ENCODE measurements around the gene BTNL9. TPM values are rescaled to one million over a fixed set of nuclear protein-coding genes. Genes with fewer than 3 reads are reported as not detected.
"Not testable (repeated sequence)": the region's sequence is repeated elsewhere in the genome, so short reads cannot be mapped to it uniquely, and the experiment has no call there.

BTNL9 gene
- total RNA-seq, 1 experiment from 2014 or later: 37.5 TPM

DNA sequence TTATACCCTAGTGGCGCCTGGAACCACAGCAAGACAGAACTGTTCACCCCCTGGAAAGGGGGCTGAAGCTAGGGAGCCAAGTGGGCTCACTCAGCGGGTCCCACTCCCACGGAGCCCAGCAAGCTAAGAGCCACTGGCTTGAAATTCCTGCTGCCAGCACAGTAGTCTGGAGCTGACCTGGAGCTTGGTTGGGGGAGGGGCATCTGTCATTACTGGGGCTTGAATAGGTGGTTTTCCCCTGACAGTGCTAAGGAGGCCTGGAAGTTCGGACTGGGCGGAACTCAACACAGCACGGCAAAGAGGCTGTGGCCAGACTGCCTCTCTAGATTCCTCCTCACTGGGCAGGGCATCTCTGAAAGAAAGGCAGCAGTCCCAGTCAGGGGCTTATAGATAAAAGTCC lies 31.9 kb upstream of the BTNL9 start:
- Histone ChIP-seq H3K4me3 (ENCODE audit: low read depth in 2 of 2, low read length in 2 of 2) (no peak overlapping the region), H3K27ac (ENCODE audit: low read length) (no peak overlapping the region), H3K27me3 (ENCODE audit: control insufficient read depth, insufficient read depth, low read length) (no peaks in the 10 kb centered on the region), H3K36me3 (ENCODE audit: control insufficient read depth, insufficient read depth, low read length) (no peaks in the 10 kb centered on the region), H3K9me3 (ENCODE audit: control insufficient read depth, insufficient read depth, low read depth, low read length) (no peaks in the 10 kb centered on the region), H3K4me1 (ENCODE audit: control insufficient read depth, insufficient read depth, low read length) (no peaks in the 10 kb centered on the region)
- in situ Hi-C loops (cut with HindIII; ENCODE audit: low pct_unique_long_range_greater_than_20kb, low sequenced_read_pairs) (no loop called here), intact Hi-C loops (cut with micrococcal nuclease; ENCODE audit: unreplicated experiment) (no loop called here)
- CTCF ChIA-PET: no interaction called here
- POLR2A ChIA-PET: no interaction called here
- ATAC-seq (no peak), DNase-seq (ENCODE audit: low read depth, low spot score) (no peak)
- TF ChIP-seq, protein P1, sequence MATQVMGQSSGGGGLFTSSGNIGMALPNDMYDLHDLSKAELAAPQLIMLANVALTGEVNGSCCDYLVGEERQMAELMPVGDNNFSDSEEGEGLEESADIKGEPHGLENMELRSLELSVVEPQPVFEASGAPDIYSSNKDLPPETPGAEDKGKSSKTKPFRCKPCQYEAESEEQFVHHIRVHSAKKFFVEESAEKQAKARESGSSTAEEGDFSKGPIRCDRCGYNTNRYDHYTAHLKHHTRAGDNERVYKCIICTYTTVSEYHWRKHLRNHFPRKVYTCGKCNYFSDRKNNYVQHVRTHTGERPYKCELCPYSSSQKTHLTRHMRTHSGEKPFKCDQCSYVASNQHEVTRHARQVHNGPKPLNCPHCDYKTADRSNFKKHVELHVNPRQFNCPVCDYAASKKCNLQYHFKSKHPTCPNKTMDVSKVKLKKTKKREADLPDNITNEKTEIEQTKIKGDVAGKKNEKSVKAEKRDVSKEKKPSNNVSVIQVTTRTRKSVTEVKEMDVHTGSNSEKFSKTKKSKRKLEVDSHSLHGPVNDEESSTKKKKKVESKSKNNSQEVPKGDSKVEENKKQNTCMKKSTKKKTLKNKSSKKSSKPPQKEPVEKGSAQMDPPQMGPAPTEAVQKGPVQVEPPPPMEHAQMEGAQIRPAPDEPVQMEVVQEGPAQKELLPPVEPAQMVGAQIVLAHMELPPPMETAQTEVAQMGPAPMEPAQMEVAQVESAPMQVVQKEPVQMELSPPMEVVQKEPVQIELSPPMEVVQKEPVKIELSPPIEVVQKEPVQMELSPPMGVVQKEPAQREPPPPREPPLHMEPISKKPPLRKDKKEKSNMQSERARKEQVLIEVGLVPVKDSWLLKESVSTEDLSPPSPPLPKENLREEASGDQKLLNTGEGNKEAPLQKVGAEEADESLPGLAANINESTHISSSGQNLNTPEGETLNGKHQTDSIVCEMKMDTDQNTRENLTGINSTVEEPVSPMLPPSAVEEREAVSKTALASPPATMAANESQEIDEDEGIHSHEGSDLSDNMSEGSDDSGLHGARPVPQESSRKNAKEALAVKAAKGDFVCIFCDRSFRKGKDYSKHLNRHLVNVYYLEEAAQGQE (IDR thresholded peaks at IDR 0.05; ENCODE audit: insufficient read depth in 1 of 2, low read depth in 2 of 2, low read length in 1 of 2): no peak
- TF ChIP-seq SIN3A (IDR thresholded peaks at IDR 0.05; ENCODE audit: borderline replicate concordance, insufficient read depth, low read depth, low read length) (no peak), POLR2AphosphoS5 (IDR thresholded peaks at IDR 0.05; ENCODE audit: low read depth, low read length) (no peak)
- BruUV-seq (replicated peaks): no TSS peak

DNA sequence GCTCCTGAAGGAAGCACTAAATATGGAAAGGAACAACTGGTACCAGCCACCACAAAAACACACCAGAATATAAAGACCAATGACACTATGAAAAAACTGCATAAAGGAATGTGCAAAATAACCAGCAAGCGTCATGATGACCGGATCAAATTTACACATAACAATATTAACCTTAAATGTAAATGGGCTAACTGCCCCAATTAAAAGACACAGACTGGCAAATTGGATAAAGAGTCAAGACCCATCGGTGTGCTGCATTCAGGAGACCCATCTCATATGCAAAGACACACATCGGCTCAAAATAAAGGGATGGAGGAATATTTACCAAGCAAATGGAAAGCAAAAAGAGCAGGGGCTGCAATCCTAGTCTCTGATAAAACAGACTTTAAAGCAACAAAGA lies 30.0 kb upstream of the BTNL9 start:
- POLR2A ChIA-PET: not testable (repeated sequence)

DNA sequence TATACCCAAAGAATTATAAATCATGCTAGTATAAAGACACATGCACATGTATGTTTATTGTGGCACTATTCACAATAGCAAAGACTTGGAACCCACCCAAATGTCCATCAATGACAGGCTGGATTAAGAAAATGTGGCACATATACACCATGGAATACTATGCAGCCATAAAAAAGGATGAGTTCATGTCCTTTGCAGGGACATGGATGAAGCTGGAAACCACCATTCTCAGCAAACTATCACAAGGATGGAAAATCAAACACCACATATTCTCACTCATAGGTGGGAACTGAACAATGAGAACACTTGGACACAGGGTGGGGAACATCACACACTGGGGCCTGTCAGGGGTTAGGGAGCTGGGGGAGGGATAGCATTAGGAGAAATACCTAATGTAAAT lies 25.4 kb upstream of the BTNL9 start:
- H3K36me3 ChIP-seq (ENCODE audit: control insufficient read depth, insufficient read depth, low read length); H3K27ac ChIP-seq (ENCODE audit: low read length); POLR2A ChIA-PET; in situ Hi-C loops (cut with HindIII; ENCODE audit: low pct_unique_long_range_greater_than_20kb, low sequenced_read_pairs); H3K4me1 ChIP-seq (ENCODE audit: control insufficient read depth, insufficient read depth, low read length); intact Hi-C loops (cut with micrococcal nuclease; ENCODE audit: unreplicated experiment); H3K27me3 ChIP-seq (ENCODE audit: control insufficient read depth, insufficient read depth, low read length); H3K4me3 ChIP-seq (ENCODE audit: low read depth in 2 of 2, low read length in 2 of 2); ATAC-seq; BruUV-seq (replicated peaks); DNase-seq (ENCODE audit: low read depth, low spot score); H3K9me3 ChIP-seq (ENCODE audit: control insufficient read depth, insufficient read depth, low read depth, low read length); CTCF ChIA-PET: not testable (repeated sequence)

More for the DNA sequence above, 30.0 kb upstream of the BTNL9 start:
- H3K27ac ChIP-seq (ENCODE audit: low read length); DNase-seq (ENCODE audit: low read depth, low spot score); intact Hi-C loops (cut with micrococcal nuclease; ENCODE audit: unreplicated experiment); in situ Hi-C loops (cut with HindIII; ENCODE audit: low pct_unique_long_range_greater_than_20kb, low sequenced_read_pairs); H3K27me3 ChIP-seq (ENCODE audit: control insufficient read depth, insufficient read depth, low read length); H3K4me1 ChIP-seq (ENCODE audit: control insufficient read depth, insufficient read depth, low read length); CTCF ChIA-PET; ATAC-seq; H3K9me3 ChIP-seq (ENCODE audit: control insufficient read depth, insufficient read depth, low read depth, low read length); BruUV-seq (replicated peaks); H3K36me3 ChIP-seq (ENCODE audit: control insufficient read depth, insufficient read depth, low read length); H3K4me3 ChIP-seq (ENCODE audit: low read depth in 2 of 2, low read length in 2 of 2): not testable (repeated sequence)

DNA sequence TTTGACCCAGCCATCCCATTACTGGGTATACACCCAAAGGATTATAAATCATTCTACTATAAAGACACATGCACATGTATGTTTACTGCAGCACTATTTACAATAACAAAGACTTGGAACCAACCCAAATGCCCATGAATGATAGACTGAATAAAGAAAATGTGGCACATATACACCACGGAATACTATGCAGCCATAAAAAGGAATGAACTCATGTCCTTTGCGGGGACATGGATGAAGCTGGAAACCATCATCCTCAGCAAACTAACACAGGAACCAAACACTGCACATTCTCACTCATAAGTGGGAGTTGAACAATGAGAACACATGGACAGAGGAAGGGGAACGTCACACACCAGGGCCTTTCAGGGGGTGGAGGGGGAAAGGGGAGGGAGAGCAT lies 22.6 kb upstream of the BTNL9 start:
- in situ Hi-C loops (cut with HindIII; ENCODE audit: low pct_unique_long_range_greater_than_20kb, low sequenced_read_pairs): not testable (repeated sequence)

More for the DNA sequence above, 22.6 kb upstream of the BTNL9 start:
- BruUV-seq (replicated peaks); H3K27ac ChIP-seq (ENCODE audit: low read length); intact Hi-C loops (cut with micrococcal nuclease; ENCODE audit: unreplicated experiment); ATAC-seq; POLR2A ChIA-PET; CTCF ChIA-PET; H3K27me3 ChIP-seq (ENCODE audit: control insufficient read depth, insufficient read depth, low read length); H3K4me1 ChIP-seq (ENCODE audit: control insufficient read depth, insufficient read depth, low read length); DNase-seq (ENCODE audit: low read depth, low spot score); H3K36me3 ChIP-seq (ENCODE audit: control insufficient read depth, insufficient read depth, low read length); H3K9me3 ChIP-seq (ENCODE audit: control insufficient read depth, insufficient read depth, low read depth, low read length); H3K4me3 ChIP-seq (ENCODE audit: low read depth in 2 of 2, low read length in 2 of 2): not testable (repeated sequence)
